ENCODE data around the gene RAB37.

The RAB37 gene

GRCh38 chr17:74728702-74729075, 8.4 kb upstream of the RAB37 start:
- DNase-seq (ENCODE audit: low read depth) = no peak

- no peak for DNase-seq (ENCODE audit: low read depth)
Observed at GRCh38 chr17:74729368-74729767, 7.7 kb upstream of the RAB37 start.

- no peak for DNase-seq (ENCODE audit: low read depth)
Observed at GRCh38 chr17:74729866-74730265, 7.2 kb upstream of the RAB37 start.

- DNase-seq (ENCODE audit: low read depth) = no peak
Observed at GRCh38 chr17:74730491-74731346, 6.3 kb upstream of the RAB37 start.

GRCh38 chr17:74731347-74731605, 5.8 kb upstream of the RAB37 start:
- no peak for DNase-seq (ENCODE audit: low read depth)

- no peak for DNase-seq (ENCODE audit: low read depth)
Observed at GRCh38 chr17:74732042-74732867, 4.8 kb upstream of the RAB37 start.

- DNase-seq (ENCODE audit: low read depth) = no peak
Observed at GRCh38 chr17:74733365-74734122, 3.5 kb upstream of the RAB37 start.

GRCh38 chr17:74734256-74734655, 2.8 kb upstream of the RAB37 start:
- DNase-seq (ENCODE audit: low read depth) = no peak

GRCh38 chr17:74737299-74738050, 419 bp downstream of the RAB37 start:
- no peak for DNase-seq (ENCODE audit: low read depth)

GRCh38 chr17:74738051-74738996, 1.3 kb downstream of the RAB37 start:
- no peak for DNase-seq (ENCODE audit: low read depth)

- no peak for DNase-seq (ENCODE audit: low read depth)
Observed at GRCh38 chr17:74739227-74739831, 2.3 kb downstream of the RAB37 start.

- no peak for DNase-seq (ENCODE audit: low read depth)
Observed at GRCh38 chr17:74740173-74740572, 3.1 kb downstream of the RAB37 start.

- no peak for DNase-seq (ENCODE audit: low read depth)
Observed at GRCh38 chr17:74740641-74741387, 3.8 kb downstream of the RAB37 start.

- no peak for DNase-seq (ENCODE audit: low read depth)
Observed at GRCh38 chr17:74742153-74742515, 5.1 kb downstream of the RAB37 start.

GRCh38 chr17:74742978-74743545, 6.0 kb downstream of the RAB37 start:
- DNase-seq (ENCODE audit: low read depth) = no peak

GRCh38 chr17:74743755-74744154, 6.7 kb downstream of the RAB37 start:
- DNase-seq (ENCODE audit: low read depth) = no peak

GRCh38 chr17:74744349-74744713, 7.3 kb downstream of the RAB37 start:
- no peak for DNase-seq (ENCODE audit: low read depth)

- peak; percentile 23 for DNase-seq (ENCODE audit: low read depth)
Observed at GRCh38 chr17:74744714-74745547, 7.9 kb downstream of the RAB37 start.
